ENCODE results near the gene SLC22A31. TPM values are rescaled to one million over a fixed set of nuclear protein-coding genes. Genes with fewer than 3 reads are reported as not detected.
"Not testable (repeated sequence)": the region's sequence is repeated elsewhere in the genome, so short reads cannot be mapped to it uniquely, and the experiment has no call there.

The SLC22A31 gene
- total RNA-seq, 1 donor from 2014 or later = not detected

GRCh38 chr16:89191901-89192185 is 8.5 kb downstream of the SLC22A31 start:
- H3K27me3 Mint-ChIP-seq (ENCODE audit: unreplicated experiment) = no peaks in the 10 kb centered on the region
- no peak overlapping the region for H3K27ac Mint-ChIP-seq (ENCODE audit: unreplicated experiment)
- no peak for DNase-seq (ENCODE audit: extremely low spot score, unreplicated experiment)
- H3K9me3 Mint-ChIP-seq (ENCODE audit: unreplicated experiment) = no peaks in the 10 kb centered on the region
- H3K36me3 Mint-ChIP-seq (ENCODE audit: unreplicated experiment) = no peaks in the 10 kb centered on the region
- no peak overlapping the region for H3K4me3 Mint-ChIP-seq (ENCODE audit: unreplicated experiment)
- TF ChIP-seq, protein P1, sequence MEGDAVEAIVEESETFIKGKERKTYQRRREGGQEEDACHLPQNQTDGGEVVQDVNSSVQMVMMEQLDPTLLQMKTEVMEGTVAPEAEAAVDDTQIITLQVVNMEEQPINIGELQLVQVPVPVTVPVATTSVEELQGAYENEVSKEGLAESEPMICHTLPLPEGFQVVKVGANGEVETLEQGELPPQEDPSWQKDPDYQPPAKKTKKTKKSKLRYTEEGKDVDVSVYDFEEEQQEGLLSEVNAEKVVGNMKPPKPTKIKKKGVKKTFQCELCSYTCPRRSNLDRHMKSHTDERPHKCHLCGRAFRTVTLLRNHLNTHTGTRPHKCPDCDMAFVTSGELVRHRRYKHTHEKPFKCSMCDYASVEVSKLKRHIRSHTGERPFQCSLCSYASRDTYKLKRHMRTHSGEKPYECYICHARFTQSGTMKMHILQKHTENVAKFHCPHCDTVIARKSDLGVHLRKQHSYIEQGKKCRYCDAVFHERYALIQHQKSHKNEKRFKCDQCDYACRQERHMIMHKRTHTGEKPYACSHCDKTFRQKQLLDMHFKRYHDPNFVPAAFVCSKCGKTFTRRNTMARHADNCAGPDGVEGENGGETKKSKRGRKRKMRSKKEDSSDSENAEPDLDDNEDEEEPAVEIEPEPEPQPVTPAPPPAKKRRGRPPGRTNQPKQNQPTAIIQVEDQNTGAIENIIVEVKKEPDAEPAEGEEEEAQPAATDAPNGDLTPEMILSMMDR (IDR thresholded peaks at IDR 0.05) = no peak
- H3K4me1 Mint-ChIP-seq (ENCODE audit: unreplicated experiment) = no peaks in the 10 kb centered on the region

DNA sequence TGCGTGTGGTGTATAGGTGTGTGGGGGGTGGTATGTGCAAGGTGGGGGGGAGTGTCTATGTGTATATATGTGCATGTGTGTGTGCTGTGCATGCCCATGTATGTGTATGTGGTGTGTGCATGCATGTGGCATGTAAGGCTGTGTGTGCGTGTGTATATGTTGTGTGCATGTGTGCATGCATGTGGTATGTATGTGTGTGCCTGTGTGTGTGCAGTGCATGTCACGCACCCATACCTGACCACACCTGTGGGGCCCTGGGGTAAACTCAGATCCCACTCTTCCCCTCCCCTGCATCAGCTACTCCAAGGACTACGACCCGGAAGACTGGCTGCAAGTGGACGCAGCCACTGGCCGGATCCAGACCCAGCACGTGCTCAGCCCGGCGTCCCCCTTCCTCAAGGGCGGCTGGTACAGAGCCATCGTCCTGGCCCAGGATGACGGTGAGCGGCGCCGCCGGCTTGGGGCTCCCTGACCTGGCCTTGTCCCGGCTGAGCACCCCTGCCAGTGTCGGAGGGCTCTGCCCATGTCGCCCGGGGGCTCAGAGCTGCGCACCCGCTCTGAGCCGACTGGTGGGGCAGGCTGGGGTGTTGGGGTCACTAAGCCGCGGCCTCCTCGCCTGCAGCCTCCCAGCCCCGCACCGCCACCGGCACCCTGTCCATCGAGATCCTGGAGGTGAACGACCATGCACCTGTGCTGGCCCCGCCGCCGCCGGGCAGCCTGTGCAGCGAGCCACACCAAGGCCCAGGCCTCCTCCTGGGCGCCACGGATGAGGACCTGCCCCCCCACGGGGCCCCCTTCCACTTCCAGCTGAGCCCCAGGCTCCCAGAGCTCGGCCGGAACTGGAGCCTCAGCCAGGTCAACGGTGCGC is 9.1 kb downstream of the SLC22A31 start:
- TF ChIP-seq, protein P1 (IDR thresholded peaks at IDR 0.05) = no peak
- DNase-seq (ENCODE audit: extremely low spot score, unreplicated experiment) = no peak
- Mint-ChIP-seq H3K4me3 (ENCODE audit: unreplicated experiment) (no peak overlapping the region), H3K27ac (ENCODE audit: unreplicated experiment) (no peak overlapping the region), H3K4me1 (ENCODE audit: unreplicated experiment) (no peaks in the 10 kb centered on the region), H3K9me3 (ENCODE audit: unreplicated experiment) (no peaks in the 10 kb centered on the region), H3K36me3 (ENCODE audit: unreplicated experiment) (no peaks in the 10 kb centered on the region), H3K27me3 (ENCODE audit: unreplicated experiment) (no peaks in the 10 kb centered on the region)

- no peak for DNase-seq (ENCODE audit: extremely low spot score, unreplicated experiment)
- H3K27me3 Mint-ChIP-seq (ENCODE audit: unreplicated experiment) = no peaks in the 10 kb centered on the region
- no peaks in the 10 kb centered on the region for H3K9me3 Mint-ChIP-seq (ENCODE audit: unreplicated experiment)
- TF ChIP-seq, protein P1 (IDR thresholded peaks at IDR 0.05) = no peak
- H3K4me1 Mint-ChIP-seq (ENCODE audit: unreplicated experiment) = no peaks in the 10 kb centered on the region
- no peaks in the 10 kb centered on the region for H3K36me3 Mint-ChIP-seq (ENCODE audit: unreplicated experiment)
- no peak overlapping the region for H3K27ac Mint-ChIP-seq (ENCODE audit: unreplicated experiment)
- no peak overlapping the region for H3K4me3 Mint-ChIP-seq (ENCODE audit: unreplicated experiment)
These were observed 10.0 kb downstream of the SLC22A31 start for GRCh38 chr16:89190150-89190958.

- Mint-ChIP-seq H3K36me3 (ENCODE audit: unreplicated experiment) (no peaks in the 10 kb centered on the region), H3K27me3 (ENCODE audit: unreplicated experiment) (no peaks in the 10 kb centered on the region), H3K4me1 (ENCODE audit: unreplicated experiment) (no peaks in the 10 kb centered on the region), H3K9me3 (ENCODE audit: unreplicated experiment) (no peaks in the 10 kb centered on the region), H3K27ac (ENCODE audit: unreplicated experiment) (no peak overlapping the region), H3K4me3 (ENCODE audit: unreplicated experiment) (no peak overlapping the region)
- no peak for DNase-seq (ENCODE audit: extremely low spot score, unreplicated experiment)
- TF ChIP-seq, protein P1 (IDR thresholded peaks at IDR 0.05) = no peak
These were observed 10.8 kb downstream of the SLC22A31 start for GRCh38 chr16:89189358-89190025.

DNA sequence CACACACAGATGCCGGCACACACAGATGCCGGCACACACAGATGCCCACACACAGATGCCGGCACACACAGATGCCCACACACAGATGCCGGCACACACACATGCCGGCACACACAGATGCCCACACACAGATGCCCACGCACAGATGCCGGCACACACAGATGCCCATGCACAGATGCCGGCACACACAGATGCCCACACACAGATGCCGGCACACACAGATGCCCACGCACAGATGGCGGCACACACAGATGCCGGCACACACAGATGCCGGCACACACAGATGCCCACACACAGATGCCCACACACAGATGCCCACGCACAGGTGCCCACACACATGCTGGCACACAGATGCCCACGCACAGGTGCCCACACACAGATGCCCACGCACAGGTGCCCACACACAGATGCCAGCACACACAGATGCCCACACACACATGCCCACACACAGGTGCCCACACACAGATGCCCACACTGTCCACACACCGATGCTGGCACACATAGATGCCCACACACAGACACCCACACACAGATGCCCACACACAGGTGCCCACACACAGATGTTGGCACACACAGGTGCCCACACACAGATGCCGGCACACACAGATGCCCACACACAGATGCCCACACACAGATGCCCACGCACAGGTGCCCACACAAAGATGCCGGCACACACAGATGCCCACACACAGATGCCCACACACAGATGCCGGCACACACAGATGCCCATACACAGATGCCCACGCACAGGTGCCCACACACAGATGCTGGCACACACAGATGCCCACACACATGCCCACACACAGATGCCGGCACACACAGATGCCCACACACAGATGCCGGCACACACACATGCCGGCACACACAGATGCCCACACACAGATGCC is 11.6 kb downstream of the SLC22A31 start:
- H3K36me3 Mint-ChIP-seq (ENCODE audit: unreplicated experiment); H3K27ac Mint-ChIP-seq (ENCODE audit: unreplicated experiment); H3K27me3 Mint-ChIP-seq (ENCODE audit: unreplicated experiment); H3K4me1 Mint-ChIP-seq (ENCODE audit: unreplicated experiment); H3K9me3 Mint-ChIP-seq (ENCODE audit: unreplicated experiment); DNase-seq (ENCODE audit: extremely low spot score, unreplicated experiment); H3K4me3 Mint-ChIP-seq (ENCODE audit: unreplicated experiment): not testable (repeated sequence)
